ENCODE data around the gene ATRN. TPM values are rescaled to one million over a fixed set of nuclear protein-coding genes. Genes with fewer than 3 reads are reported as not detected.
A peak's percentile ranks its signal among the peaks of the same experiment; 100 is the strongest.
"Not testable (repeated sequence)": the region's sequence is repeated elsewhere in the genome, so short reads cannot be mapped to it uniquely, and the experiment has no call there.

ATRN gene
- total RNA-seq = 10 to 100 TPM; 15.7 to 16.5 TPM

DNA sequence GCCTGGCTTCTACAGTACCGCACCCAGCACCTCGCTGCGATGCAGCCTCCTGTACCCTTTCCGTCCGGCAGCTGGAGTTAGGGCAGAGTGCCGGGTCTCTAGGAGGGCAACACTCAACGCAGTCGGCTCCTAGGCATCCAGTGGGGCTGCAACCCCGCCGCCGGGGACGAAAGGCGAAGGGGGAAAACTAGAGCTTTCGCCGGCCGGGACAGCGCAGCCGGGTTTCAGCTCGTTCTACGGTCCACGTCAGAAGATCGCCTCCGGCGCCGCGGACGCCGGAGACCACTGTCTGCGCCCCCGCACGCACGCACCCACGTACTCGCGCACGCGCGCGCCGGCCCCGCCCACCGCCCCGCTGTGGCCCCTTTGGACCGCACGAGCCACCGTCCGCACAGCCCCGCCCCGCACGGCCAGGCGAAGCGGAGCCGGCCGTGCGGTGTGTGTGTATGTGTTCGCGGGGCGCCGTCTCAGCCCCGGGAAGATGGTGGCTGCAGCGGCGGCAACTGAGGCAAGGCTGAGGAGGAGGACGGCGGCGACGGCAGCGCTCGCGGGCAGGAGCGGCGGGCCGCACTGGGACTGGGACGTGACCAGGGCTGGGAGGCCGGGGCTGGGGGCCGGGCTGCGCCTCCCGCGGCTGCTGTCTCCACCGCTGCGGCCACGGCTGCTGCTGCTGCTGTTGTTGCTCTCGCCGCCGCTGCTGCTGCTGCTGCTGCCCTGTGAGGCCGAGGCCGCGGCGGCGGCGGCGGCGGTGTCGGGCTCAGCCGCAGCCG, at the start of gene ATRN:
ATRN (plus strand) TSS at position 392 of the 770 bp plus-strand sequence; CDS start at position 482, 90 bp downstream.
- Mint-ChIP-seq H3K36me3 (no peaks in the 10 kb centered on the region), H3K9me3 (no peaks in the 10 kb centered on the region), H3K27me3 (peaks cover 4 to 6% of the 10 kb centered on the region in 2 donors), H3K4me3 (peak within 1 kb of the TSS; percentile 92), H3K27ac (peak within 1 kb of the TSS; percentile 67 to 87), H3K4me1 (ENCODE audit: low read depth in 2 of 2) (peaks cover 28 to 30% of the 10 kb centered on the region in 2 donors)
- ATAC-seq (peak; percentile 97 to 98), DNase-seq (ENCODE audit: low spot score) (peak; percentile 97)

- Mint-ChIP-seq H3K4me3 (no peak overlapping the region), H3K9me3 (no peaks in the 10 kb centered on the region), H3K4me1 (ENCODE audit: low read depth in 2 of 2) (peaks cover 7 to 10% of the 10 kb centered on the region in 2 donors), H3K27me3 (peaks cover 5 to 7% of the 10 kb centered on the region in 2 donors), H3K27ac (peak overlapping the region in 1 of 2 donors; percentile 40), H3K36me3 (no peaks in the 10 kb centered on the region)
- DNase-seq (ENCODE audit: low spot score) (no peak), ATAC-seq (no peak)
These were observed 48.8 kb upstream of the ATRN start for GRCh38 chr20:3421985-3422384.

GRCh38 chr20:3423126-3423525, 47.7 kb upstream of the ATRN start:
- H3K36me3 Mint-ChIP-seq = no peaks in the 10 kb centered on the region
- H3K4me1 Mint-ChIP-seq (ENCODE audit: low read depth in 2 of 2) = peaks cover 7 to 10% of the 10 kb centered on the region in 2 donors
- H3K9me3 Mint-ChIP-seq = no peaks in the 10 kb centered on the region
- DNase-seq (ENCODE audit: low spot score) (no peak), ATAC-seq (no peak)
- H3K4me3 Mint-ChIP-seq = no peak overlapping the region
- H3K27me3 Mint-ChIP-seq = peaks cover 5 to 6% of the 10 kb centered on the region in 2 donors
- H3K27ac Mint-ChIP-seq = no peak overlapping the region

GRCh38 chr20:3426766-3427165, 44.1 kb upstream of the ATRN start:
- H3K4me1 Mint-ChIP-seq (ENCODE audit: low read depth in 2 of 2); ATAC-seq; H3K4me3 Mint-ChIP-seq; H3K27ac Mint-ChIP-seq; H3K9me3 Mint-ChIP-seq; H3K36me3 Mint-ChIP-seq; DNase-seq (ENCODE audit: low spot score): not testable (repeated sequence)
- peaks cover 11 to 12% of the 10 kb centered on the region in 2 donors for H3K27me3 Mint-ChIP-seq

- Mint-ChIP-seq H3K36me3 (no peaks in the 10 kb centered on the region), H3K4me1 (ENCODE audit: low read depth in 2 of 2) (peaks cover 0 to 3% of the 10 kb centered on the region in 2 donors), H3K4me3 (no peak overlapping the region), H3K9me3 (no peaks in the 10 kb centered on the region), H3K27ac (no peak overlapping the region), H3K27me3 (peaks cover 5 to 7% of the 10 kb centered on the region in 2 donors)
- DNase-seq (ENCODE audit: low spot score) = no peak
- ATAC-seq = peak in 1 of 2 donors; percentile 36
These were observed 40.3 kb upstream of the ATRN start for GRCh38 chr20:3430376-3431069.

GRCh38 chr20:3431109-3431508, 39.7 kb upstream of the ATRN start:
- no peak overlapping the region for H3K27ac Mint-ChIP-seq
- DNase-seq (ENCODE audit: low spot score) (no peak), ATAC-seq (no peak)
- no peaks in the 10 kb centered on the region for H3K9me3 Mint-ChIP-seq
- no peak overlapping the region for H3K4me3 Mint-ChIP-seq
- H3K4me1 Mint-ChIP-seq (ENCODE audit: low read depth in 2 of 2) = peaks cover 0 to 3% of the 10 kb centered on the region in 2 donors
- H3K36me3 Mint-ChIP-seq = no peaks in the 10 kb centered on the region
- H3K27me3 Mint-ChIP-seq = peaks cover 5 to 7% of the 10 kb centered on the region in 2 donors

DNA sequence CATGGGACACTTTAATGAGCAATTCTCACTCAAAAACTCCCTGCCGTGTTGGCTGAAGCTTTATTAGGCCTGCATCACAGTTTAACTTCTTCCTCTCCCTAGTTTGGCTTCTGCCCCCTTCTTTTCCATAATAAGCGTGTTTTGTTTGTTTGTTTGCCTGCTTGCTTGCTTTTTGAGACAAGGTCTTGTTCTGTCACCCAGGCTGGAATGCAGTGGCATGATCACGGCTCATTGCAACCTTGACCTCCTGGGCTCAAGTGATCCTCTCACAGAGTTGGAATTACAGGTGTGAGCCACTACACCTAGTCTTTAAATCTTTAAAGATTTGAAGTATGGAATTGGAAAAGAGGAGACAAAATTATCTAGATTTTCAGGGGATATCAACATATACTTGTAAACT, 38.0 kb upstream of the ATRN start:
- Mint-ChIP-seq H3K4me3 (no peak overlapping the region), H3K27me3 (peaks cover 5 to 7% of the 10 kb centered on the region in 2 donors), H3K27ac (no peak overlapping the region), H3K4me1 (ENCODE audit: low read depth in 2 of 2) (peaks cover 0 to 3% of the 10 kb centered on the region in 2 donors), H3K36me3 (no peaks in the 10 kb centered on the region), H3K9me3 (no peaks in the 10 kb centered on the region)
- ATAC-seq = no peak
- DNase-seq (ENCODE audit: low spot score) = no peak

DNA sequence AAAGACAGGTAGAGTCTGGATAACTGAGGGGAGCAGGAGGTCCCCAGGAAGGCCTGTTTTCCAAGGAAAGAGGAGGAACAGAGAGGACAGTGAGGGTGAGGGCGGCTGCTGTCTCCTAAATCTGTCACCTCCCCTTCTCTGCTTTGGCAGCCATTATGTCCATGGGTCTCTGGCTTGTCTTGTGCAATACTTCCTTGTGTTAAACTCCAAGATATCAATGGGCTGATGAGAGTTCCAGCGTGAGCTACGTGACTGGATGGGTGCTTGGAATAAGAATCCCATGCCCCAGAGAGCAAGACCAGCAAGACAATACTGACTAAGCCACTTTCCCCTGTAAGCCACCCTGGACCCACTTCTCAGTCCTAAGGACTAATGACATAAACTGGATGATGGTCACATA, 37.1 kb upstream of the ATRN start:
- Mint-ChIP-seq H3K27me3 (peaks cover 5 to 7% of the 10 kb centered on the region in 2 donors), H3K4me3 (no peak overlapping the region), H3K9me3 (no peaks in the 10 kb centered on the region), H3K36me3 (no peaks in the 10 kb centered on the region), H3K4me1 (ENCODE audit: low read depth in 2 of 2) (peaks cover 0 to 3% of the 10 kb centered on the region in 2 donors), H3K27ac (no peak overlapping the region)
- DNase-seq (ENCODE audit: low spot score) = no peak
- ATAC-seq = no peak

- Mint-ChIP-seq H3K27ac (no peak overlapping the region), H3K9me3 (no peaks in the 10 kb centered on the region), H3K27me3 (peaks cover 9 to 10% of the 10 kb centered on the region in 2 donors), H3K4me1 (ENCODE audit: low read depth in 2 of 2) (peaks cover 0 to 3% of the 10 kb centered on the region in 2 donors), H3K4me3 (no peak overlapping the region), H3K36me3 (no peaks in the 10 kb centered on the region)
- DNase-seq (ENCODE audit: low spot score) (no peak), ATAC-seq (no peak)
These were observed 36.6 kb upstream of the ATRN start for GRCh38 chr20:3434232-3434631.

DNA sequence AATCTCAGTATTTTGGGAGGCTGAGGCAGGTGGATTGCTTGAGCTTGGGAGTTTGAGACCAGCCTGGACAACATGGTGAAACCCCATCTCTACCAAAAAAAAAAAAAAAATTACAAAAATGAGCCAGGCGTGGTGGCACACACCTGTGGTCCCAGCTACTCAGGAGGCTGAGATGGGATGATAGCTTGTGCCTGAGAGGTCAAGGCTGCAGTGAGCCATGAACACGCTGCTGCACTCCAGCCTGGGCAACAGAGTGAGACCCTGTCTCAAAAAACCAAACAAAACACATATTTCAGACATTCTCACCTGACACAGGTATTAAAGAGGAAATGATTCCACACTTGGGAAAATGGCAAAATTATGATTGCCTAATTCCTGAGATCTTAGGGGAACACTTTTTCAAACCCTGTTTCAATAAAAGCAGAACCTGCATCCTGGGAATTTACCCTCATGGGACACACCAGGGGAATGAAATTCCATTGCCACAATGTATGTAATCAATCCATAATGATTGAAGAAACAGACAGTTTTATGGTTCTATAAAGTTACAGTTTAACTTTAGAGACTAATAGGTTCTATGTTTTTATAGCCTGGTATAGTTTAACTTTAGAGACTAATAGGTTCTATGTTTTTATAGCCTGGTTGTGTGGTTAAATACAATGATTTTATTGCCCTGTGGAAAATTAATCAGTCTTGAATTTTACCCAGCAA, 33.8 kb upstream of the ATRN start:
- ATAC-seq = no peak
- DNase-seq (ENCODE audit: low spot score) = no peak
- no peaks in the 10 kb centered on the region for H3K36me3 Mint-ChIP-seq
- no peaks in the 10 kb centered on the region for H3K9me3 Mint-ChIP-seq
- H3K27ac Mint-ChIP-seq = no peak overlapping the region
- peaks cover 2 to 5% of the 10 kb centered on the region in 2 donors for H3K27me3 Mint-ChIP-seq
- no peak overlapping the region for H3K4me3 Mint-ChIP-seq
- no peaks in the 10 kb centered on the region for H3K4me1 Mint-ChIP-seq (ENCODE audit: low read depth in 2 of 2)

DNA sequence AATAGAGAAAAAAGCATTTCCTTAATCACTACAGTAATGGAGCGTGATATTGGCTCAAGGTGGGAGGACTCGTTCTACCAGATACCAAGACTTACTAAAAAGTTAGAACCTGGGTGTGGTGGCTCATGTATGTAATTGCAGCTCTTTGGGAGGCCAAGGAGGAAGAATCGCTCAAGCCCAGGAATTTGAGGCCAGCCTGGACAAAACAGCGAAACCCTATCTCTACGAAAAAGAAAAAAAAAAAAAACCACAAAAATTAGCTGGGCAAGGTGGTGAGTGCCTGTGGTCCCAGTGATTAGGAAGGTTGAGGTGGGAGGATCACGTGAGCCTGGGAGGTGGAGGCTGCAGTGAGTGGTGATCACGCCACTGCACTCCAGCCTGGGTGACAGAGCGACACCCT, 24.0 kb upstream of the ATRN start:
- Mint-ChIP-seq H3K27me3 (peaks cover 2 to 7% of the 10 kb centered on the region in 2 donors), H3K4me1 (ENCODE audit: low read depth in 2 of 2) (no peaks in the 10 kb centered on the region), H3K36me3 (no peaks in the 10 kb centered on the region), H3K27ac (no peak overlapping the region), H3K4me3 (no peak overlapping the region), H3K9me3 (no peaks in the 10 kb centered on the region)
- ATAC-seq = no peak
- no peak for DNase-seq (ENCODE audit: low spot score)

DNA sequence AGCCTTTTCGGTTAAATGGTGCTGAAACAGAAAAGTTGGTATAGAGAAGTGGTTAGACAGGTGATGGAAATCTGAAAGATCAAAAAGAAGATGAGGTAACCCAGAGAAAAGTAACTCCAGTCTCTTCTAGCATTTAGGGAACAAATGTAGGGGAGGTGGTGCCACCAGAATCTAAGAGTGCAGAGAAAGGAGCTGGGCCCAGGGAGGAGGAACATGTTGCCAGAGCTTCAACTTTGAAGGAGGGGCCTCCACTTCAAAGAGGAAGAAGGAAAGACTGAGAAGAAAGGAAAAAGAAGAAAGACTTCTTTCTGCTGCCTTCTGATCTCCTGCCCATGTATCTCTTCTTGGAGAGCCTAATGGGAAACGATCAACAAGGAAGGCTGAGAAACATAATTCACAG, 23.5 kb upstream of the ATRN start:
- no peak for ATAC-seq
- DNase-seq (ENCODE audit: low spot score) = no peak
- Mint-ChIP-seq H3K4me1 (ENCODE audit: low read depth in 2 of 2) (no peaks in the 10 kb centered on the region), H3K9me3 (no peaks in the 10 kb centered on the region), H3K4me3 (no peak overlapping the region), H3K36me3 (no peaks in the 10 kb centered on the region), H3K27me3 (peaks cover 2 to 7% of the 10 kb centered on the region in 2 donors), H3K27ac (no peak overlapping the region)

DNA sequence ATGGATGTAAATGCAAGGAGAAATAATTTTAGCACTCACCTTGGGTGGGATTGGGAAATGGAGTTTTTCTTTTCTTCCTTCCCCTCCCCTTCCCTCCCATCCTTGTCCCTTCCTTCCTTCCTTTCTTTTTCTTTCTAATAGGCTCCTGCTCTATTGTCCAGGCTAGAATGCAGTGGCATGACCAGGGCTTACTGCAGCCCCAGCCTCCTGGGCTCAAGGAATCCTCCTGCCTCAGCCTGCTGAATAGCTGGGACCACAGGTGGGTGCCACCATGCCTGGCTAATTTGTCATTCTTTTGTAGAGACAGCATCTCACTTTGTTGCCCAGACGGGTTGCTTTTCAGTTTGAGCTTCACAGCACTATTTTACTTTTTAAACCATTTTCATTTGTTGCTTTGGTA, 21.5 kb upstream of the ATRN start:
- Mint-ChIP-seq H3K4me1 (ENCODE audit: low read depth in 2 of 2) (no peaks in the 10 kb centered on the region), H3K4me3 (no peak overlapping the region), H3K9me3 (no peaks in the 10 kb centered on the region), H3K36me3 (no peaks in the 10 kb centered on the region), H3K27me3 (peaks cover 2 to 7% of the 10 kb centered on the region in 2 donors), H3K27ac (no peak overlapping the region)
- no peak for ATAC-seq
- DNase-seq (ENCODE audit: low spot score) = no peak

GRCh38 chr20:3452136-3452535, 18.7 kb upstream of the ATRN start:
- DNase-seq (ENCODE audit: low spot score) = no peak
- no peaks in the 10 kb centered on the region for H3K4me1 Mint-ChIP-seq (ENCODE audit: low read depth in 2 of 2)
- peaks cover 7 to 13% of the 10 kb centered on the region in 2 donors for H3K27me3 Mint-ChIP-seq
- H3K27ac Mint-ChIP-seq = no peak overlapping the region
- no peaks in the 10 kb centered on the region for H3K36me3 Mint-ChIP-seq
- ATAC-seq = no peak
- no peaks in the 10 kb centered on the region for H3K9me3 Mint-ChIP-seq
- no peak overlapping the region for H3K4me3 Mint-ChIP-seq
